ENCODE measurements around the gene MGLL.

- no peak for TF ChIP-seq CTCF (IDR thresholded peaks at IDR 0.05)
- no peak for TF ChIP-seq POLR2A (IDR thresholded peaks at IDR 0.05)
These were observed 58.0 kb downstream of the MGLL start for GRCh38 chr3:127764301-127764700.

Data from esophagus squamous epithelium (tissue), 4 donors.